Stimulated activated naive CD8-positive, alpha-beta T cell treated with anti-CD3 and anti-CD28 coated beads, Interleukin-15, amount 100 ng/mL, for 72 hours (primary cell): ENCODE results near the gene HOXB4.

Source experiments
- ATAC-seq: fragments of 150-1000 bp; cut with Tn5 transposase; 2 replicates; pipeline ENCODE4 v1.10.0; 2021; ENCODE audit warnings: mild to moderate bottlenecking, moderate library complexity
- DNase-seq, 2 donors: peaks; one replicate each; pipeline ENCODE4 v3.0.0; 2021 to 2022
- H3K27ac Mint-ChIP-seq, 2 donors: one replicate each; pipeline ENCODE4 v1.8.0; 2022; ENCODE audit warnings: mild to moderate bottlenecking in 2 of 2, mixed read lengths in 2 of 2, moderate library complexity in 2 of 2
- H3K27me3 Mint-ChIP-seq: one replicate; pipeline ENCODE4 v1.8.0; 2022; ENCODE audit warnings: mixed read lengths
- H3K4me1 Mint-ChIP-seq: one replicate; pipeline ENCODE4 v1.8.0; 2022; ENCODE audit warnings: mild to moderate bottlenecking, mixed read lengths
- H3K4me3 Mint-ChIP-seq, 2 donors: one replicate each; pipeline ENCODE4 v1.8.0; 2022; ENCODE audit warnings: mild to moderate bottlenecking in 2 of 2, mixed read lengths in 2 of 2, moderate library complexity in 1 of 2
- H3K9me3 Mint-ChIP-seq, 2 donors: one replicate each; pipeline ENCODE4 v1.8.0; 2022; ENCODE audit warnings: mixed read lengths in 2 of 2

The HOXB4 gene

GRCh38 chr17:48577946-48578615, at the start of gene HOXB4:
HOXB4 (minus strand) TSS chr17:48578350; CDS start chr17:48578319, 31 bp downstream.
- peak in 1 of 2 donors; percentile 58 for DNase-seq
- Mint-ChIP-seq H3K27me3 (peaks cover 64% of the 10 kb centered on the region), H3K9me3 (no peaks in the 10 kb centered on the region)

GRCh38 chr17:48627118-48627597, 49.0 kb upstream of the HOXB4 start:
- peak overlapping the region; percentile 99 to 100 for H3K27ac Mint-ChIP-seq
- H3K4me3 Mint-ChIP-seq = peak overlapping the region; percentile 88 to 90
- peaks cover 20% of the 10 kb centered on the region for H3K4me1 Mint-ChIP-seq

More at GRCh38 chr17:48577946-48578615, at the start of gene HOXB4:
- peak within 1 kb of the TSS; percentile 93 to 94 for H3K4me3 Mint-ChIP-seq
- peak within 1 kb of the TSS; percentile 85 to 89 for H3K27ac Mint-ChIP-seq
- peak; percentile 73 for ATAC-seq
- H3K4me1 Mint-ChIP-seq = peaks cover 69% of the 10 kb centered on the region

GRCh38 chr17:48626245-48627117, 48.3 kb upstream of the HOXB4 start, which contains the start of gene HOXB9:
HOXB9 (minus strand) TSS chr17:48626358; CDS start chr17:48626269, 89 bp downstream.
- DNase-seq (peak; percentile 72 to 82), ATAC-seq (peak; percentile 84)
- H3K4me3 Mint-ChIP-seq = peak within 1 kb of the TSS; percentile 88 to 90
- H3K4me1 Mint-ChIP-seq = peaks cover 20% of the 10 kb centered on the region
- peaks cover 94% of the 10 kb centered on the region for H3K27me3 Mint-ChIP-seq
- peak within 1 kb of the TSS; percentile 99 to 100 for H3K27ac Mint-ChIP-seq
- H3K9me3 Mint-ChIP-seq = no peaks in the 10 kb centered on the region

More at GRCh38 chr17:48627118-48627597, 49.0 kb upstream of the HOXB4 start:
- Mint-ChIP-seq H3K27me3 (peaks cover 94% of the 10 kb centered on the region), H3K9me3 (no peaks in the 10 kb centered on the region)
- ATAC-seq = no peak
- no peak for DNase-seq

- peak overlapping the region; percentile 84 to 100 for H3K27ac Mint-ChIP-seq
- peaks cover 20% of the 10 kb centered on the region for H3K4me1 Mint-ChIP-seq
- peak overlapping the region; percentile 88 to 90 for H3K4me3 Mint-ChIP-seq
- ATAC-seq (peak; percentile 65), DNase-seq (peak; percentile 61 to 63)
- H3K9me3 Mint-ChIP-seq = no peaks in the 10 kb centered on the region
- peaks cover 94% of the 10 kb centered on the region for H3K27me3 Mint-ChIP-seq
These were observed 47.5 kb upstream of the HOXB4 start for GRCh38 chr17:48625495-48626244.

- ATAC-seq = peak; percentile 50
- Mint-ChIP-seq H3K27me3 (peaks cover 94% of the 10 kb centered on the region), H3K27ac (peak overlapping the region in 1 of 2 donors; percentile 37), H3K4me3 (peak overlapping the region; percentile 88 to 90), H3K9me3 (no peaks in the 10 kb centered on the region), H3K4me1 (peaks cover 21% of the 10 kb centered on the region)
- peak in 1 of 2 donors; percentile 51 for DNase-seq
These were observed 46.7 kb upstream of the HOXB4 start for GRCh38 chr17:48624544-48625494.

- Mint-ChIP-seq H3K4me3 (peak overlapping the region; percentile 21 to 67), H3K9me3 (no peaks in the 10 kb centered on the region), H3K4me1 (peaks cover 28% of the 10 kb centered on the region), H3K27ac (no peak overlapping the region), H3K27me3 (peaks cover 94% of the 10 kb centered on the region)
- DNase-seq (no peak), ATAC-seq (no peak)
These were observed 46.0 kb upstream of the HOXB4 start for GRCh38 chr17:48624118-48624517.

- peaks cover 94% of the 10 kb centered on the region for H3K27me3 Mint-ChIP-seq
- ATAC-seq (no peak), DNase-seq (no peak)
- H3K4me1 Mint-ChIP-seq = peaks cover 34% of the 10 kb centered on the region
- no peaks in the 10 kb centered on the region for H3K9me3 Mint-ChIP-seq
- no peak overlapping the region for H3K27ac Mint-ChIP-seq
- no peak overlapping the region for H3K4me3 Mint-ChIP-seq
These were observed 45.4 kb upstream of the HOXB4 start for GRCh38 chr17:48623583-48623982.

- ATAC-seq (no peak), DNase-seq (no peak)
- Mint-ChIP-seq H3K27me3 (peaks cover 94% of the 10 kb centered on the region), H3K4me3 (no peak overlapping the region), H3K27ac (no peak overlapping the region), H3K9me3 (no peaks in the 10 kb centered on the region), H3K4me1 (peaks cover 35% of the 10 kb centered on the region)
These were observed 44.7 kb upstream of the HOXB4 start for GRCh38 chr17:48622857-48623256.

GRCh38 chr17:48621410-48622392, 43.6 kb upstream of the HOXB4 start:
- peaks cover 94% of the 10 kb centered on the region for H3K27me3 Mint-ChIP-seq
- H3K4me3 Mint-ChIP-seq = no peak overlapping the region
- H3K27ac Mint-ChIP-seq = no peak overlapping the region
- ATAC-seq (no peak), DNase-seq (no peak)
- no peaks in the 10 kb centered on the region for H3K9me3 Mint-ChIP-seq
- H3K4me1 Mint-ChIP-seq = peaks cover 41% of the 10 kb centered on the region

- Mint-ChIP-seq H3K9me3 (no peaks in the 10 kb centered on the region), H3K27me3 (peaks cover 96% of the 10 kb centered on the region), H3K4me1 (peaks cover 36% of the 10 kb centered on the region), H3K27ac (no peak overlapping the region), H3K4me3 (no peak overlapping the region)
- no peak for ATAC-seq
- no peak for DNase-seq
These were observed 42.5 kb upstream of the HOXB4 start for GRCh38 chr17:48620461-48621139.

GRCh38 chr17:48619826-48620449, 41.8 kb upstream of the HOXB4 start:
- Mint-ChIP-seq H3K27ac (no peak overlapping the region), H3K27me3 (peaks cover 99% of the 10 kb centered on the region), H3K4me1 (peaks cover 37% of the 10 kb centered on the region), H3K9me3 (no peaks in the 10 kb centered on the region), H3K4me3 (peak overlapping the region in 1 of 2 donors; percentile 61)
- DNase-seq = no peak
- ATAC-seq = no peak

GRCh38 chr17:48618256-48618896, 40.2 kb upstream of the HOXB4 start:
- H3K9me3 Mint-ChIP-seq = no peaks in the 10 kb centered on the region
- H3K27ac Mint-ChIP-seq = no peak overlapping the region
- peak; percentile 72 for ATAC-seq
- H3K4me1 Mint-ChIP-seq = peaks cover 52% of the 10 kb centered on the region
- H3K4me3 Mint-ChIP-seq = peak overlapping the region; percentile 63 to 64
- H3K27me3 Mint-ChIP-seq = peaks cover 100% of the 10 kb centered on the region
- DNase-seq = peak; percentile 78 to 79
